Duodenal mucosa (tissue), 2 donors: ENCODE measurements around the gene DAPL1.
"Not testable (repeated sequence)": the region's sequence is repeated elsewhere in the genome, so short reads cannot be mapped to it uniquely, and the experiment has no call there.

Experiments used
- H3K27ac ChIP-seq: one replicate; pipeline ENCODE4 v1.7.0; 2013; ENCODE audit warnings: low read depth, low read length
- H3K27me3 ChIP-seq, 2 donors: one replicate each; pipeline ENCODE4 v1.7.0; 2013; ENCODE audit warnings: low read length in 2 of 2, control low read depth in 1 of 2; ENCODE audit not compliant: insufficient read depth in 2 of 2, control insufficient read depth in 1 of 2
- H3K36me3 ChIP-seq, 2 donors: one replicate each; pipeline ENCODE4 v1.7.0; 2013; ENCODE audit warnings: low read length in 2 of 2, control low read depth in 1 of 2; ENCODE audit not compliant: insufficient read depth in 2 of 2, control insufficient read depth in 1 of 2
- H3K4me1 ChIP-seq, 2 donors: one replicate each; pipeline ENCODE4 v1.7.0; 2013; ENCODE audit warnings: low read length in 2 of 2, control low read depth in 1 of 2; ENCODE audit not compliant: insufficient read depth in 2 of 2, control insufficient read depth in 1 of 2
- H3K4me3 ChIP-seq, 2 donors: one replicate each; pipeline ENCODE4 v1.7.0; 2013; ENCODE audit warnings: low read length in 2 of 2, low read depth in 1 of 2
- H3K9ac ChIP-seq, 2 donors: one replicate each; pipeline ENCODE4 v1.7.0; 2013; ENCODE audit warnings: low read length in 2 of 2, low read depth in 1 of 2
- H3K9me3 ChIP-seq, 2 donors: one replicate each; pipeline ENCODE4 v1.7.0; 2013; ENCODE audit warnings: low read length in 2 of 2, control low read depth in 1 of 2; ENCODE audit not compliant: control insufficient read depth in 1 of 2

DAPL1 gene

GRCh38 chr2:158835431-158835830 lies 40.3 kb downstream of the DAPL1 start:
- no peaks in the 10 kb centered on the region for H3K36me3 ChIP-seq
- no peaks in the 10 kb centered on the region for H3K4me1 ChIP-seq
- H3K9me3 ChIP-seq, result no peaks in the 10 kb centered on the region
- H3K27me3 ChIP-seq, result no peaks in the 10 kb centered on the region
- no peak overlapping the region for H3K9ac ChIP-seq
- no peak overlapping the region for H3K27ac ChIP-seq
- H3K4me3 ChIP-seq, result no peak overlapping the region

- H3K27me3 ChIP-seq, result no peaks in the 10 kb centered on the region
- H3K4me3 ChIP-seq, result no peak overlapping the region
- no peak overlapping the region for H3K27ac ChIP-seq
- H3K9ac ChIP-seq, result no peak overlapping the region
- no peaks in the 10 kb centered on the region for H3K4me1 ChIP-seq
- no peaks in the 10 kb centered on the region for H3K9me3 ChIP-seq
- H3K36me3 ChIP-seq, result no peaks in the 10 kb centered on the region
These were observed 42.5 kb downstream of the DAPL1 start for GRCh38 chr2:158837645-158838044.

GRCh38 chr2:158841850-158842249 lies 46.7 kb downstream of the DAPL1 start:
- Histone ChIP-seq H3K36me3 (no peaks in the 10 kb centered on the region), H3K4me3 (no peak overlapping the region), H3K4me1 (no peaks in the 10 kb centered on the region), H3K9me3 (no peaks in the 10 kb centered on the region), H3K27ac (no peak overlapping the region), H3K27me3 (no peaks in the 10 kb centered on the region), H3K9ac (no peak overlapping the region)

GRCh38 chr2:158845444-158845843 lies 50.3 kb downstream of the DAPL1 start:
- no peaks in the 10 kb centered on the region for H3K27me3 ChIP-seq
- no peaks in the 10 kb centered on the region for H3K36me3 ChIP-seq
- no peak overlapping the region for H3K4me3 ChIP-seq

GRCh38 chr2:158845859-158846258 lies 50.7 kb downstream of the DAPL1 start:
- H3K9me3 ChIP-seq, result no peaks in the 10 kb centered on the region
- no peaks in the 10 kb centered on the region for H3K36me3 ChIP-seq
- H3K27ac ChIP-seq, result no peak overlapping the region
- H3K4me1 ChIP-seq, result no peaks in the 10 kb centered on the region
- H3K4me3 ChIP-seq, result no peak overlapping the region
- H3K27me3 ChIP-seq, result no peaks in the 10 kb centered on the region
- no peak overlapping the region for H3K9ac ChIP-seq

More at GRCh38 chr2:158845444-158845843, 50.3 kb downstream of the DAPL1 start:
- Histone ChIP-seq H3K9me3 (no peaks in the 10 kb centered on the region), H3K4me1 (no peaks in the 10 kb centered on the region), H3K9ac (no peak overlapping the region), H3K27ac (no peak overlapping the region)

GRCh38 chr2:158847526-158847925 lies 52.4 kb downstream of the DAPL1 start:
- H3K9me3 ChIP-seq, H3K27me3 ChIP-seq, H3K4me1 ChIP-seq, H3K27ac ChIP-seq, H3K9ac ChIP-seq, H3K4me3 ChIP-seq, H3K36me3 ChIP-seq: not testable (repeated sequence)

GRCh38 chr2:158848031-158848970 lies 53.2 kb downstream of the DAPL1 start:
- H3K36me3 ChIP-seq, H3K27me3 ChIP-seq, H3K9me3 ChIP-seq, H3K4me3 ChIP-seq, H3K9ac ChIP-seq, H3K4me1 ChIP-seq, H3K27ac ChIP-seq: not testable (repeated sequence)

GRCh38 chr2:158860179-158860578 lies 65.1 kb downstream of the DAPL1 start:
- H3K36me3 ChIP-seq, H3K27me3 ChIP-seq, H3K4me1 ChIP-seq, H3K9me3 ChIP-seq, H3K27ac ChIP-seq, H3K9ac ChIP-seq, H3K4me3 ChIP-seq: not testable (repeated sequence)

GRCh38 chr2:158861626-158862025 lies 66.5 kb downstream of the DAPL1 start:
- not testable (repeated sequence) for H3K9me3 ChIP-seq

GRCh38 chr2:158865469-158865868 lies 70.4 kb downstream of the DAPL1 start:
- not testable (repeated sequence) for H3K9ac ChIP-seq, H3K36me3 ChIP-seq, H3K4me3 ChIP-seq, H3K27ac ChIP-seq, H3K4me1 ChIP-seq, H3K9me3 ChIP-seq, H3K27me3 ChIP-seq

More at GRCh38 chr2:158861626-158862025, 66.5 kb downstream of the DAPL1 start:
- H3K9ac ChIP-seq, H3K4me1 ChIP-seq, H3K27ac ChIP-seq, H3K27me3 ChIP-seq, H3K36me3 ChIP-seq, H3K4me3 ChIP-seq: not testable (repeated sequence)
